MG63 (cell line): ENCODE measurements around the gene GPX4. TPM values are rescaled to one million over a fixed set of nuclear protein-coding genes. Genes with fewer than 3 reads are reported as not detected.

Experiments
- total RNA-seq: library from RNA; depleted of rRNA; stranded (reverse); fragments of >200 nt; shearing (Covaris generic); gene quantifications from 2 replicates; pipeline ENCODE4 v1.2.3, GENCODE V29; 2014; ENCODE audit warnings: low replicate concordance; rRNA removed

Gene GPX4
- total RNA-seq, 1 experiment from 2014 or later: 293 TPM

Other genes starting within 250 kb of the GPX4 start
- 2.8 TPM in 1 of 2 replicates, not detected in the other for gene CFD, start 244.3 kb upstream of the GPX4 start, total RNA-seq
- gene MED16, start 210.8 kb upstream of the GPX4 start, total RNA-seq: 18.1 and 20.4 TPM in 2 replicates
- not detected in 2 replicates for gene RNU6-9, start 210.5 kb upstream of the GPX4 start, total RNA-seq
- 6.4 and 9.5 TPM in 2 replicates for gene R3HDM4, start 190.8 kb upstream of the GPX4 start, total RNA-seq
- not detected in 2 replicates for gene KISS1R, start 186.7 kb upstream of the GPX4 start, total RNA-seq
- 1.0 and 6.6 TPM in 2 replicates for gene ARID3A, start 178.0 kb upstream of the GPX4 start, total RNA-seq
- gene WDR18, start 119.6 kb upstream of the GPX4 start, total RNA-seq: 37.8 and 61.8 TPM in 2 replicates
- gene GRIN3B, start 103.6 kb upstream of the GPX4 start, total RNA-seq: not detected in 2 replicates
- gene TMEM259, start 82.9 kb upstream of the GPX4 start, total RNA-seq: 40.3 and 75.8 TPM in 2 replicates
- gene RNU6-2, start 82.5 kb upstream of the GPX4 start, total RNA-seq: not detected in 2 replicates
- gene CNN2, start 77.4 kb upstream of the GPX4 start, total RNA-seq: 52.7 and 84.9 TPM in 2 replicates
- gene ABCA7, start 63.9 kb upstream of the GPX4 start, total RNA-seq: 0.26 and 4.3 TPM in 2 replicates
- not detected in 2 replicates for gene ARHGAP45, start 36.8 kb upstream of the GPX4 start, total RNA-seq
- 128 and 157 TPM in 2 replicates for gene POLR2E, start 8.6 kb upstream of the GPX4 start, total RNA-seq
- gene SBNO2, start 70.3 kb downstream of the GPX4 start, total RNA-seq: 15.6 and 22.7 TPM in 2 replicates
- 43.2 and 51.5 TPM in 2 replicates for gene STK11, start 101.8 kb downstream of the GPX4 start, total RNA-seq
- 0.30 and 0.35 TPM in 2 replicates for gene CBARP, start 134.0 kb downstream of the GPX4 start, total RNA-seq
- 29.4 and 33.8 TPM in 2 replicates for gene ATP5F1D, start 137.8 kb downstream of the GPX4 start, total RNA-seq
- gene MIDN, start 144.6 kb downstream of the GPX4 start, total RNA-seq: 4.6 and 5.7 TPM in 2 replicates
- gene CIRBP, start 165.3 kb downstream of the GPX4 start, total RNA-seq: 64.1 and 68.5 TPM in 2 replicates
- gene FAM174C, start 171.5 kb downstream of the GPX4 start, total RNA-seq: 32.2 and 57.2 TPM in 2 replicates
- 0.76 TPM in 1 of 2 replicates, not detected in the other for gene EFNA2, start 181.9 kb downstream of the GPX4 start, total RNA-seq